ENCODE measurements around the gene CHD9.

- TF ChIP-seq TAF1 (IDR thresholded peaks at IDR 0.05; ENCODE audit: borderline replicate concordance, low read depth, low read length): no peak
- TF ChIP-seq POLR2A (IDR thresholded peaks at IDR 0.05; ENCODE audit: low read depth, low read length): no peak
Observed at GRCh38 chr16:53209877-53210276, 155.1 kb downstream of the CHD9 start.
